Measurements from ENCODE around the gene CBFA2T3. TPM values are rescaled to one million over a fixed set of nuclear protein-coding genes. Genes with fewer than 3 reads are reported as not detected.
"Not testable (repeated sequence)": the region's sequence is repeated elsewhere in the genome, so short reads cannot be mapped to it uniquely, and the experiment has no call there.

CBFA2T3 gene
- total RNA-seq, 1 experiment from 2014 or later: 13.7 TPM

- Histone ChIP-seq H3K27me3 (ENCODE audit: control insufficient read depth, insufficient read depth, low read length) (no peaks in the 10 kb centered on the region), H3K36me3 (ENCODE audit: control insufficient read depth, insufficient read depth, low read length) (no peaks in the 10 kb centered on the region), H3K4me1 (ENCODE audit: control insufficient read depth, insufficient read depth, low read length) (peaks cover 54% of the 10 kb centered on the region), H3K27ac (ENCODE audit: low read length) (no peak overlapping the region), H3K4me3 (ENCODE audit: low read depth in 2 of 2, low read length in 2 of 2) (no peak overlapping the region), H3K9me3 (ENCODE audit: control insufficient read depth, insufficient read depth, low read depth, low read length) (no peaks in the 10 kb centered on the region)
- in situ Hi-C loops (cut with HindIII; ENCODE audit: low pct_unique_long_range_greater_than_20kb, low sequenced_read_pairs): no loop called here
- BruUV-seq (replicated peaks): no TSS peak
- ChIA-PET POLR2A (no interaction called here), CTCF (no interaction called here)
- intact Hi-C loops (cut with micrococcal nuclease; ENCODE audit: unreplicated experiment): no loop called here
- TF ChIP-seq POLR2AphosphoS5 (IDR thresholded peaks at IDR 0.05; ENCODE audit: low read depth, low read length): no peak
- no peak for TF ChIP-seq SIN3A (IDR thresholded peaks at IDR 0.05; ENCODE audit: borderline replicate concordance, insufficient read depth, low read depth, low read length)
- no peak for TF ChIP-seq TCF7L2 (IDR thresholded peaks at IDR 0.05; ENCODE audit: low read depth, low read length)
- no peak for TF ChIP-seq REST (IDR thresholded peaks at IDR 0.05; ENCODE audit: insufficient read depth in 1 of 2, low read depth in 2 of 2, low read length in 1 of 2)
- no peak for TF ChIP-seq CTCF (IDR thresholded peaks at IDR 0.05)
- no peak for ATAC-seq
- no peak for DNase-seq (ENCODE audit: low read depth, low spot score)
Observed at GRCh38 chr16:88919936-88920335, 57.1 kb downstream of the CBFA2T3 start.

- H3K27me3 ChIP-seq (ENCODE audit: control insufficient read depth, insufficient read depth, low read length); CTCF ChIA-PET; DNase-seq (ENCODE audit: low read depth, low spot score); H3K4me3 ChIP-seq (ENCODE audit: low read depth in 2 of 2, low read length in 2 of 2); H3K36me3 ChIP-seq (ENCODE audit: control insufficient read depth, insufficient read depth, low read length); H3K9me3 ChIP-seq (ENCODE audit: control insufficient read depth, insufficient read depth, low read depth, low read length); H3K27ac ChIP-seq (ENCODE audit: low read length); POLR2A ChIA-PET; intact Hi-C loops (cut with micrococcal nuclease; ENCODE audit: unreplicated experiment); ATAC-seq; in situ Hi-C loops (cut with HindIII; ENCODE audit: low pct_unique_long_range_greater_than_20kb, low sequenced_read_pairs); BruUV-seq (replicated peaks): not testable (repeated sequence)
- H3K4me1 ChIP-seq (ENCODE audit: control insufficient read depth, insufficient read depth, low read length): peaks cover 45% of the 10 kb centered on the region
Observed at GRCh38 chr16:88918896-88919295, 58.1 kb downstream of the CBFA2T3 start.

GRCh38 chr16:88917915-88918627 is 58.9 kb downstream of the CBFA2T3 start:
- H3K27ac ChIP-seq (ENCODE audit: low read length): no peak overlapping the region
- no TSS peak for BruUV-seq (replicated peaks)
- no peaks in the 10 kb centered on the region for H3K36me3 ChIP-seq (ENCODE audit: control insufficient read depth, insufficient read depth, low read length)
- no peaks in the 10 kb centered on the region for H3K9me3 ChIP-seq (ENCODE audit: control insufficient read depth, insufficient read depth, low read depth, low read length)
- H3K4me1 ChIP-seq (ENCODE audit: control insufficient read depth, insufficient read depth, low read length): peaks cover 37% of the 10 kb centered on the region
- POLR2A ChIA-PET: no interaction called here
- TF ChIP-seq SIN3A (IDR thresholded peaks at IDR 0.05; ENCODE audit: borderline replicate concordance, insufficient read depth, low read depth, low read length): no peak
- no peak for TF ChIP-seq TCF7L2 (IDR thresholded peaks at IDR 0.05; ENCODE audit: low read depth, low read length)
- no peak for TF ChIP-seq REST (IDR thresholded peaks at IDR 0.05; ENCODE audit: insufficient read depth in 1 of 2, low read depth in 2 of 2, low read length in 1 of 2)
- TF ChIP-seq POLR2AphosphoS5 (IDR thresholded peaks at IDR 0.05; ENCODE audit: low read depth, low read length): no peak
- no peak for TF ChIP-seq CTCF (IDR thresholded peaks at IDR 0.05)
- DNase-seq (ENCODE audit: low read depth, low spot score) (no peak), ATAC-seq (no peak)
- H3K27me3 ChIP-seq (ENCODE audit: control insufficient read depth, insufficient read depth, low read length): no peaks in the 10 kb centered on the region
- CTCF ChIA-PET: no interaction called here
- in situ Hi-C loops (cut with HindIII; ENCODE audit: low pct_unique_long_range_greater_than_20kb, low sequenced_read_pairs) (no loop called here), intact Hi-C loops (cut with micrococcal nuclease; ENCODE audit: unreplicated experiment) (no loop called here)
- no peak overlapping the region for H3K4me3 ChIP-seq (ENCODE audit: low read depth in 2 of 2, low read length in 2 of 2)
